Measurements from ENCODE around the gene FAM171A1. TPM values are rescaled to one million over a fixed set of nuclear protein-coding genes. Genes with fewer than 3 reads are reported as not detected.

The FAM171A1 gene
- total RNA-seq, 1 donor from 2014 or later, result not detected

GRCh38 chr10:15295537-15296325, 75.4 kb downstream of the FAM171A1 start:
- H3K4me3 Mint-ChIP-seq, result no peak overlapping the region
- POLR2A ChIA-PET, result no interaction called here
- ATAC-seq (ENCODE audit: low read depth) (no peak), DNase-seq (no peak)
- intact Hi-C loops (cut with micrococcal nuclease), result no loop called here
- H3K9me3 Mint-ChIP-seq, result no peaks in the 10 kb centered on the region
- H3K4me1 Mint-ChIP-seq, result no peaks in the 10 kb centered on the region
- H3K27me3 Mint-ChIP-seq, result peaks cover 12% of the 10 kb centered on the region
- no peak for TF ChIP-seq CTCF (IDR thresholded peaks at IDR 0.05)
- no peaks in the 10 kb centered on the region for H3K36me3 Mint-ChIP-seq (ENCODE audit: low read depth)
- no peak overlapping the region for H3K27ac Mint-ChIP-seq
- CTCF ChIA-PET, result no interaction called here

- Mint-ChIP-seq H3K27me3 (peaks cover 12% of the 10 kb centered on the region), H3K4me1 (no peaks in the 10 kb centered on the region), H3K36me3 (ENCODE audit: low read depth) (no peaks in the 10 kb centered on the region), H3K4me3 (no peak overlapping the region), H3K27ac (no peak overlapping the region), H3K9me3 (no peaks in the 10 kb centered on the region)
- DNase-seq, result no peak
- TF ChIP-seq CTCF (IDR thresholded peaks at IDR 0.05), result no peak
- ChIA-PET POLR2A (interaction anchor here (0.5 kb wide), 1 partner anchor 125 kb away, joined by 3 read pairs; no protein-coding TSS in a partner anchor), CTCF (no interaction called here)
- no peak for ATAC-seq (ENCODE audit: low read depth)
- intact Hi-C loops (cut with micrococcal nuclease), result no loop called here
Observed at GRCh38 chr10:15293862-15294842, 76.9 kb downstream of the FAM171A1 start.

- no peak for DNase-seq
- Mint-ChIP-seq H3K4me1 (no peaks in the 10 kb centered on the region), H3K27ac (no peak overlapping the region), H3K9me3 (no peaks in the 10 kb centered on the region), H3K36me3 (ENCODE audit: low read depth) (no peaks in the 10 kb centered on the region), H3K4me3 (no peak overlapping the region), H3K27me3 (peaks cover 12% of the 10 kb centered on the region)
- no peak for ATAC-seq (ENCODE audit: low read depth)
- POLR2A ChIA-PET, result no interaction called here
- TF ChIP-seq CTCF (IDR thresholded peaks at IDR 0.05), result no peak
- CTCF ChIA-PET, result no interaction called here
- intact Hi-C loops (cut with micrococcal nuclease), result no loop called here
Observed at GRCh38 chr10:15290671-15291070, 80.4 kb downstream of the FAM171A1 start.

- Mint-ChIP-seq H3K36me3 (ENCODE audit: low read depth) (no peaks in the 10 kb centered on the region), H3K27ac (no peak overlapping the region), H3K4me1 (no peaks in the 10 kb centered on the region), H3K4me3 (no peak overlapping the region), H3K27me3 (peaks cover 12% of the 10 kb centered on the region), H3K9me3 (no peaks in the 10 kb centered on the region)
- intact Hi-C loops (cut with micrococcal nuclease), result no loop called here
- ChIA-PET POLR2A (no interaction called here), CTCF (no interaction called here)
- TF ChIP-seq CTCF (IDR thresholded peaks at IDR 0.05), result no peak
- DNase-seq, result no peak
- no peak for ATAC-seq (ENCODE audit: low read depth)
Observed at GRCh38 chr10:15290150-15290549, 80.9 kb downstream of the FAM171A1 start.

- Mint-ChIP-seq H3K27me3 (peaks cover 5% of the 10 kb centered on the region), H3K4me3 (no peak overlapping the region), H3K27ac (no peak overlapping the region), H3K9me3 (peaks cover 1% of the 10 kb centered on the region), H3K36me3 (ENCODE audit: low read depth) (no peaks in the 10 kb centered on the region), H3K4me1 (no peaks in the 10 kb centered on the region)
- TF ChIP-seq CTCF (IDR thresholded peaks at IDR 0.05), result no peak
- ATAC-seq (ENCODE audit: low read depth) (no peak), DNase-seq (no peak)
- POLR2A ChIA-PET, result no interaction called here
- CTCF ChIA-PET, result no interaction called here
- intact Hi-C loops (cut with micrococcal nuclease), result no loop called here
Observed at GRCh38 chr10:15280974-15281373, 90.1 kb downstream of the FAM171A1 start.

All from activated B cell treated with CpG ODN at 0.5 μM for 24 hours (primary cell).